ENCODE measurements around the gene SULT2B1. TPM values are rescaled to one million over a fixed set of nuclear protein-coding genes. Genes with fewer than 3 reads are reported as not detected.

Gene SULT2B1
- total RNA-seq, 4 donors from 2014 or later = not detected

- WGBS, 2 donors = 43 to 46% methylated on average over 19 of the region's 19 CpGs
- Histone ChIP-seq H3K4me1 (peaks cover 0 to 20% (median 10%) of the 10 kb centered on the region in 4 donors), H3K27ac (no peak overlapping the region), H3K9me3 (no peaks in the 10 kb centered on the region), H3K27me3 (peaks cover 0 to 62% of the 10 kb centered on the region in 2 donors), H3K36me3 (no peaks in the 10 kb centered on the region), H3K4me3 (no peak overlapping the region)
- TF ChIP-seq CTCF (IDR thresholded peaks at IDR 0.05) (no peak), POLR2A (IDR thresholded peaks at IDR 0.05) (no peak), EP300 (IDR thresholded peaks at IDR 0.05) (no peak)
- DNase-seq (ENCODE audit: low spot score in 2 of 2) = no peak
These were observed 39.3 kb upstream of the SULT2B1 start for GRCh38 chr19:48512504-48513288.

GRCh38 chr19:48513289-48514122 lies 38.5 kb upstream of the SULT2B1 start:
- no peaks in the 10 kb centered on the region for H3K36me3 ChIP-seq
- TF ChIP-seq EP300 (IDR thresholded peaks at IDR 0.05) (no peak), CTCF (IDR thresholded peaks at IDR 0.05) (no peak)
- 4% methylated on average over 35 to 41 of the region's 54 CpGs for WGBS, 2 donors
- H3K27me3 ChIP-seq = peaks cover 0 to 59% of the 10 kb centered on the region in 2 donors
- peaks cover 0 to 20% (median 10%) of the 10 kb centered on the region in 4 donors for H3K4me1 ChIP-seq
- DNase-seq (ENCODE audit: low spot score in 2 of 2) = peak in 1 of 2 donors; percentile 33
- H3K9me3 ChIP-seq = no peaks in the 10 kb centered on the region
- H3K4me3 ChIP-seq = peak overlapping the region; percentile 24 to 46 (median 45)
- peak overlapping the region in 1 of 4 donors; percentile 52 for H3K27ac ChIP-seq

GRCh38 chr19:48514123-48514458 lies 37.9 kb upstream of the SULT2B1 start:
- TF ChIP-seq POLR2A (IDR thresholded peaks at IDR 0.05) (no peak), EP300 (IDR thresholded peaks at IDR 0.05) (no peak), CTCF (IDR thresholded peaks at IDR 0.05) (no peak)
- 39 to 41% methylated on average over 7 to 11 of the region's 11 CpGs for WGBS, 2 donors
- no peak for DNase-seq (ENCODE audit: low spot score in 2 of 2)
- Histone ChIP-seq H3K27ac (no peak overlapping the region), H3K36me3 (no peaks in the 10 kb centered on the region), H3K4me1 (peaks cover 0 to 20% (median 10%) of the 10 kb centered on the region in 4 donors), H3K4me3 (no peak overlapping the region), H3K27me3 (peaks cover 0 to 53% of the 10 kb centered on the region in 2 donors), H3K9me3 (no peaks in the 10 kb centered on the region)

GRCh38 chr19:48516536-48516935 lies 35.4 kb upstream of the SULT2B1 start:
- 67 to 69% methylated on average over 8 of the region's 8 CpGs for WGBS, 2 donors
- peaks cover 0 to 36% of the 10 kb centered on the region in 2 donors for H3K27me3 ChIP-seq
- no peaks in the 10 kb centered on the region for H3K9me3 ChIP-seq

More at GRCh38 chr19:48516536-48516935, 35.4 kb upstream of the SULT2B1 start:
- no peak overlapping the region for H3K4me3 ChIP-seq
- DNase-seq (ENCODE audit: low spot score in 2 of 2) = no peak
- H3K4me1 ChIP-seq = peaks cover 0 to 8% (median 3%) of the 10 kb centered on the region in 4 donors
- no peaks in the 10 kb centered on the region for H3K36me3 ChIP-seq
- no peak overlapping the region for H3K27ac ChIP-seq
- TF ChIP-seq EP300 (IDR thresholded peaks at IDR 0.05) (no peak), CTCF (IDR thresholded peaks at IDR 0.05) (no peak), POLR2A (IDR thresholded peaks at IDR 0.05) (no peak)
